Fibroblast of skin of scalp (primary cell): Measurements from ENCODE around the gene KLF13.
A peak's percentile ranks its signal among the peaks of the same experiment; 100 is the strongest.
"Not testable (repeated sequence)": the region's sequence is repeated elsewhere in the genome, so short reads cannot be mapped to it uniquely, and the experiment has no call there.

ENCODE experiments used
- DNase-seq: peaks from one replicate; pipeline ENCODE4 v3.0.0-alpha.2; 2013

KLF13 gene

GRCh38 chr15:31347067-31347975 lies 20.7 kb downstream of the KLF13 start:
- no peak for DNase-seq

GRCh38 chr15:31347981-31348803 lies 21.6 kb downstream of the KLF13 start:
- DNase-seq = no peak

GRCh38 chr15:31349233-31350141 lies 22.9 kb downstream of the KLF13 start:
- DNase-seq = no peak

- no peak for DNase-seq
These were observed 24.1 kb downstream of the KLF13 start for GRCh38 chr15:31350771-31351170.

GRCh38 chr15:31352339-31352751 lies 25.7 kb downstream of the KLF13 start:
- no peak for DNase-seq

- DNase-seq = peak; percentile 93
These were observed 26.5 kb downstream of the KLF13 start for GRCh38 chr15:31352911-31353811.

- no peak for DNase-seq
These were observed 27.3 kb downstream of the KLF13 start for GRCh38 chr15:31353931-31354330.

GRCh38 chr15:31356097-31356496 lies 29.5 kb downstream of the KLF13 start:
- not testable (repeated sequence) for DNase-seq

- DNase-seq = no peak
These were observed 30.5 kb downstream of the KLF13 start for GRCh38 chr15:31357148-31357547.

- no peak for DNase-seq
These were observed 31.5 kb downstream of the KLF13 start for GRCh38 chr15:31358163-31358562.

- no peak for DNase-seq
These were observed 32.5 kb downstream of the KLF13 start for GRCh38 chr15:31358957-31359701.

- DNase-seq = no peak
These were observed 33.1 kb downstream of the KLF13 start for GRCh38 chr15:31359702-31360111.

- DNase-seq = no peak
These were observed 33.5 kb downstream of the KLF13 start for GRCh38 chr15:31360158-31360561.

GRCh38 chr15:31360843-31361763 lies 34.5 kb downstream of the KLF13 start:
- DNase-seq = no peak

GRCh38 chr15:31361764-31362515 lies 35.3 kb downstream of the KLF13 start:
- DNase-seq = no peak

- no peak for DNase-seq
These were observed 36.3 kb downstream of the KLF13 start for GRCh38 chr15:31362886-31363285.

GRCh38 chr15:31364301-31365031 lies 37.8 kb downstream of the KLF13 start:
- no peak for DNase-seq
